IPS-NIHi11 (cell line): Measurements from ENCODE around the gene THRAP3.
A peak's percentile ranks its signal among the peaks of the same experiment; 100 is the strongest.
"Not testable (repeated sequence)": the region's sequence is repeated elsewhere in the genome, so short reads cannot be mapped to it uniquely, and the experiment has no call there.

Experiments used
- DNase-seq: peaks from one replicate; pipeline ENCODE4 v3.0.0; 2012; ENCODE audit warnings: mixed read lengths, low spot score

The THRAP3 gene

GRCh38 chr1:36251794-36252481 is 27.7 kb downstream of the THRAP3 start:
- no peak for DNase-seq

- not testable (repeated sequence) for DNase-seq
Measured at GRCh38 chr1:36252482-36252824, 28.2 kb downstream of the THRAP3 start.

GRCh38 chr1:36253161-36253862 is 29.1 kb downstream of the THRAP3 start:
- DNase-seq: no peak

GRCh38 chr1:36256558-36257374 is 32.5 kb downstream of the THRAP3 start:
- no peak for DNase-seq

GRCh38 chr1:36257375-36257767 is 33.1 kb downstream of the THRAP3 start:
- DNase-seq: no peak

DNA sequence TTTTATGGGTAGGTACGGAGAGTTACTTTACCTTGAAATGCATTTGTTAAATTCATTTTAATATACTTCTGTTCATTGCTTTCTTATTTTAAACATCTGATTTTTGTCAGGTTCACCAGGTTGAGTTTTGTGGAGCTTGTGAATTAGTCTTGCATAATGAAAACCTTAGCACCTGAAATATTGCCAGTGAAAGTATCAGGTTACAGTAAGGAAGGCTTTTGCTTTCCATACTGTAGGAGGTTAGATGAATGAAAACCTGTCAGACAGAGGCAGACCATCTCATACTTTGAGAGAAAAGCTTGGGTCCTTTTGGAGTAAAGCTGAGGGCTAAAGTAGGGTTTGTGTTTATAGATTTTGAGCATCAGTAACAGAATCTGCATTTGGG is 34.7 kb downstream of the THRAP3 start:
- DNase-seq: no peak

DNA sequence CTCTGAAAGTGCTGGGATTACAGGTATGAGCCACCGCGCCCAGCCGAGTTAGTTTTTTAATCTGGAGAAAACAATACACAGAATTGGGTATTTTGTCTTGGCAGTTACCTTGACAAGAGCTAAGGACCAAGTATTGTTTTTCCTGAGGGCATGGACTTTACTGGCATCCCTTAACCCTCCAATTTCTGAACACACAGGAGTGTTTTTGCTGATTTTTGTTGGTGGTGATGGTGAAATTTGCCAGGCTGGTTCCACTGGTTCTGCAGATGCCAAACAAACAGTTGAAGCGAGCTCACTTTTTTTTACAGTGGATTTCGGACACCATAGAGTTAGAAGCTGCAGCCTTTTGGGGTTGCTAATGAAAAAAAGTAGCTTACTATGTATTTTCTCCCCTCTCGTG is 44.7 kb downstream of the THRAP3 start:
- no peak for DNase-seq

GRCh38 chr1:36269408-36269838 is 45.2 kb downstream of the THRAP3 start:
- no peak for DNase-seq

GRCh38 chr1:36273024-36273423 is 48.8 kb downstream of the THRAP3 start:
- DNase-seq: no peak

DNA sequence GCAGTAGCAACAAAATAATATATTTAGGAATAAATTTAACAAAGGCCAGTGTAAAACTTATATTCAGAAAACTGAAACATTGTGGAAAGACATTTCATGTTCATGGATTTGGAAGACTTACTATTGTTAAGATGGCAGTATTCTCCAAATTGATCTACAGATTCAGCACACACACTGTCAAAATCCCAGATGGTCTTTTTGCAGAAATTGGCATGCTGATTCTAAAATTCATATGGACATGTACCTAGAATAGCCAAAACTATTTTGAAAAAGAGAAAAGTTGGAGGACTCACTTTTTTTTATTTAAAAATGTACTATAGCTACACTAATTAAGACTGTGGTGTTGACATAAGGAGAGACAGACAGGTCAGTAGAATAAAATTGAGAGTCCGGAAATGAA is 50.0 kb downstream of the THRAP3 start:
- DNase-seq: no peak

GRCh38 chr1:36276688-36277087 is 52.4 kb downstream of the THRAP3 start:
- DNase-seq: no peak

DNA sequence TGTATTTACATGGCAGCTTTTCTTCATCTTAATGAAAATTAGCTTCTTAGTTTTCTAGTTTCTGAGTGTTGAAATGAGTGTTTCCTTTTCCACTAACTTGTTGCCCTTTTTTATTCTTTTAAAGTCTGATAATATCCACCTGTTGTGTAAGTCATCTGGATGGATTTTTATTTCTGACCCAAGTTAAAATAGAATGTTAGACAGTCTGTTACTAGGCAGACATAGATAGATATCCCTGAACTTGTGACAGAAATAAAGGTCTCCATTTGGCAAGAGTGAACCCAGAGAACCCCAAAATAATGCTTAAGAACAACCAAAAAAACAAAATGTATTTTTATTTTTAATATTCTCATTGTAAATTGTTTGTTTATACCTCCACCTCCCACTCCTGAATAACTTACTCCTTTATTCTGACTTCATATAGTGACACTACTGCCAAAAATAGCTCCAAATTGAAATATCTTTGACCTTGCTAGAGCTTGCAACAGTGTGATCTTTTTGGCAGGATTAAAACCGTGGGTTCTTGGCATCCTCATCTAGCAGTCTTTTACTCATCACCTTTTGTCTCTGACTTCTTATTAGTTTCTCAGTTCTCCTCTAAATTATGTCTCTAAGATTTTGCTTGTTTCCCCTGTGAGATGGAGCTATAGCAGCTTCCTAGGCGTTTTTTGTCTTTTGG is 55.0 kb downstream of the THRAP3 start:
- DNase-seq: no peak

DNA sequence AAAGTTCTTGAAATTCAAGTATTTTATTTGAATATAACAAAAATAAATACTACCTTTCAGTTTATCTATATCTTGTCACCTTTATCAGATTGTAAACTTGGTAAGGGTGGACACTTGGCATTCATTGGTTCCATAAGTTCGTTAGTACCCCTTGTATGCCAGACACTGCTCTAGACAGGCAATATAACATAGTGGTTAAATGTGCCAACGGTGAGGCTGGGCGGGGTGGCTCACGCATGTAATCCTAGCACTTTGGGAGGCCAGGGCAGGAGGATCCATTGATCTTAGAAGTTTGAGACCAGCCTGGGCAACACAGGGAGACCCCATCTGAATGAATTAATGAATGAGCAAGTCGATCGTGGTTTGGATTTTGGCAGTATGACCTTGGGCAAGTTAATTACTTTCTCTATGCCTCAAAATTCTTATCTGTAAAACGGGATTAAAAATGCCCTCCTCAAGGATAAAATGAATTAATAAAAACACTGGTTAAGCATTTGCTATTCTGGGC is 55.6 kb downstream of the THRAP3 start:
- DNase-seq: no peak

- no peak for DNase-seq
Measured at GRCh38 chr1:36284061-36284460, 59.8 kb downstream of the THRAP3 start.

DNA sequence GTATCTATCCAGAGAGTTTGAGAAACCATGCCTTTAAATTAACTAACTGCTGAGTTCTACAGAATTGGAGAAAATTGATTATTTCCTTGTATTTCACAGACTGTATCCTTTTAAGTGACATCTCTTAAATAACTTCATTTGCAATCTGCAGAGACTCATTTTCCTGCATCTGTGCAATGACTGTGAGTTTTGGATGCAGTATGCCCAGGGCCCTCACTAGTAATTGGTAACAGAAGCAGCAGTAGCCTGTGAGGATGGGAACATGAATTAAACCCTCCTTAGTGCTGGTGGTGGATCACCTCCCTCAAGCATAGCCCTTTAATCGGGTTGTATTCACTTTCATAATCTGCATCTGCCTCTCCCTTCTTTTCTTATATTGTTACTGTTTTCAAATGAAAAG is 60.3 kb downstream of the THRAP3 start:
- DNase-seq: no peak

DNA sequence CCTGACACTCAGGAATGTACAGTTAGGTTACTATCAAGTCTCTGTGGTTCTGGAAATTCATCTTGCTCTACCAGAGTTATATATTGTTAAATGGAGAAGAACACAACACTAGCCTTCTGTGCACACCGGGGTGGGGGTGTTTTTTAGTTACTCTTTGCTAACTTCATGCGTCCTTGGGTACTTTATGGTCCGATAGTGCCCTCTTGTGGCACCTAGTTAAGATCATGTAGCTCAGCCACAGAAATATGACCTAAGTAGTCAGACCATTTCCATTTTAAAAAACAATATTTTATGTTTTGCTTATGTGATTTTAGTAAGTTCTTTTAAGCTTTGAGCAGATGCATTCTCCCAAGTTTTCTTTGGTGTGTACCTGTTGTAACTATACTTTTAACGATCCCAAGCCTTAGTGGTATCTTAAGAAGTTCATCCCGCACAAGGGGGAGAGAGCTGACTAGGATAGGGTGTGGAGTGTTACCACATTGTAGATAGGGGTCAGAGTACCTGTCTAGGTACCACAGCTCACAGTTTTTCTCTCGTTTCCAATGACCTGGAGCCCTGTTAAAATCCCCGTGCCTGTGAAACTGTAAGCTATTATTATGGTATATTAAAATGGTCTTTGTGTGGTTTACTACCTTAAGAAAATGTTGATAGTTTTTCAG is 61.3 kb downstream of the THRAP3 start:
- peak; percentile 78 for DNase-seq

- DNase-seq: no peak
Measured at GRCh38 chr1:36286802-36287201, 62.6 kb downstream of the THRAP3 start.

DNA sequence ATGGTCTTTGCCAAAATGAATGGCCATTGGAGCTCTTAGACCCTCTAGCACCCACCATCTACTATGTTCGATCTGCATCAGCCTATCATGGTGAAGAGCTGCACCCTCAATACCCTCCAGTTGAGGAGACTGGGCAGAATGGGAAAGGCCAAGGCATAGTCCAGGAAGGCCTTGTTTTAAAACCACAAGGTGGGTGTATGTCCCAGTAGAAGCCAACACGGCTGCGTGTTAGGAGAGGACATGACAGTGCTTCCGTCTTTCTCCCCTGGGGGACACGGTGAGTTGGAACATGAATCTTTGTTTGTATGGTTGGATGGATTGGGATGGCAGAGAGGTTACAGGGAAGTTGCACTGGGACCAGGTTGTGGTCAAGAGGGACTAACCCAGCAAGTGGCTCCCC is 63.4 kb downstream of the THRAP3 start:
- DNase-seq: no peak

DNA sequence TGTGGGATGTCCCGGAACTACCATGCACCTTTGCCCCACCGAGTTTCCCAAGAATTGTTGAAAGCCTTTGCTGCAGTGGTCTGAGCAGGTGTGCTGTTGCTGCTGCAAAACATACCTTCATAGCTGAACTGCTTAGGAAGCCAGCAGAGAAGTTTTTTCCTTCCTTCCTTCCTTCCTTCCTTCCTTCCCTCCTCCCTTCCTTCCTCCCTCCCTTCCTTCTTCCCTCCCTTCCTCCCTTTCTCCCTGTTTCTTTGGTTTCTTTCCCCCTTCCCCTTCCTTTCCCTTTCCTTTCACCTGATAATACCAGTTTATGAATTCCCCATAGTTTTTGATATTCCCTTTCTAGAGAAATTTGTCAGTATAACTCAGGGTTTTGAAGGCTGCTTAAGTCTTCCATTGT is 71.1 kb downstream of the THRAP3 start:
- no peak for DNase-seq

GRCh38 chr1:36297062-36297461 is 72.8 kb downstream of the THRAP3 start:
- DNase-seq: no peak

DNA sequence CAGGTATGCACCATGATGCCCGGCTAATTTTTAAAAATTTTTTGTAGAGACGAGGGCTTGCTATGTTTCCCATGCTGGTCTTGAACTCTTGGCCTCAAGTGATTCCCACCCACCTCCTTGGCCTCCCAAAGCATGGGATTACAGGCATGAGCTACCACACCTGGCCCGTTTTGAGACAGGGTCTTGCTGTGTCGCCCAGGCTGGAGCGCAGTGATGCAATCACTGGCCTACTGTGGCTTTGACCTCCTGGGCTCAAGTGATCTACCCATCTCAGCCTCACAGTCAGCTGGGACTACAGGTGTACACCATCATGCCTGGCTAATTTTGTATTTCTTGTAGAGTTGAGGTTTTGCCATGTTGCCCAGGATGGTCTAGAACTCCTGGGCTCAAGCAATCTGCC is 74.4 kb downstream of the THRAP3 start:
- DNase-seq: no peak

GRCh38 chr1:36300526-36300925 is 76.3 kb downstream of the THRAP3 start:
- DNase-seq: no peak
